GM18519 (cell line): Measurements from ENCODE around the gene DDX6.
"Not testable (repeated sequence)": the region's sequence is repeated elsewhere in the genome, so short reads cannot be mapped to it uniquely, and the experiment has no call there.

ENCODE experiments used
- ATAC-seq: cut with Tn5 transposase; IDR thresholded peaks from one replicate; pipeline ENCODE4 v1.9.1; 2021; ENCODE audit warnings: mild to moderate bottlenecking, moderate library complexity; ENCODE audit not compliant: unreplicated experiment, low FRiP score

The DDX6 gene, protein sequence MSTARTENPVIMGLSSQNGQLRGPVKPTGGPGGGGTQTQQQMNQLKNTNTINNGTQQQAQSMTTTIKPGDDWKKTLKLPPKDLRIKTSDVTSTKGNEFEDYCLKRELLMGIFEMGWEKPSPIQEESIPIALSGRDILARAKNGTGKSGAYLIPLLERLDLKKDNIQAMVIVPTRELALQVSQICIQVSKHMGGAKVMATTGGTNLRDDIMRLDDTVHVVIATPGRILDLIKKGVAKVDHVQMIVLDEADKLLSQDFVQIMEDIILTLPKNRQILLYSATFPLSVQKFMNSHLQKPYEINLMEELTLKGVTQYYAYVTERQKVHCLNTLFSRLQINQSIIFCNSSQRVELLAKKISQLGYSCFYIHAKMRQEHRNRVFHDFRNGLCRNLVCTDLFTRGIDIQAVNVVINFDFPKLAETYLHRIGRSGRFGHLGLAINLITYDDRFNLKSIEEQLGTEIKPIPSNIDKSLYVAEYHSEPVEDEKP

DNA sequence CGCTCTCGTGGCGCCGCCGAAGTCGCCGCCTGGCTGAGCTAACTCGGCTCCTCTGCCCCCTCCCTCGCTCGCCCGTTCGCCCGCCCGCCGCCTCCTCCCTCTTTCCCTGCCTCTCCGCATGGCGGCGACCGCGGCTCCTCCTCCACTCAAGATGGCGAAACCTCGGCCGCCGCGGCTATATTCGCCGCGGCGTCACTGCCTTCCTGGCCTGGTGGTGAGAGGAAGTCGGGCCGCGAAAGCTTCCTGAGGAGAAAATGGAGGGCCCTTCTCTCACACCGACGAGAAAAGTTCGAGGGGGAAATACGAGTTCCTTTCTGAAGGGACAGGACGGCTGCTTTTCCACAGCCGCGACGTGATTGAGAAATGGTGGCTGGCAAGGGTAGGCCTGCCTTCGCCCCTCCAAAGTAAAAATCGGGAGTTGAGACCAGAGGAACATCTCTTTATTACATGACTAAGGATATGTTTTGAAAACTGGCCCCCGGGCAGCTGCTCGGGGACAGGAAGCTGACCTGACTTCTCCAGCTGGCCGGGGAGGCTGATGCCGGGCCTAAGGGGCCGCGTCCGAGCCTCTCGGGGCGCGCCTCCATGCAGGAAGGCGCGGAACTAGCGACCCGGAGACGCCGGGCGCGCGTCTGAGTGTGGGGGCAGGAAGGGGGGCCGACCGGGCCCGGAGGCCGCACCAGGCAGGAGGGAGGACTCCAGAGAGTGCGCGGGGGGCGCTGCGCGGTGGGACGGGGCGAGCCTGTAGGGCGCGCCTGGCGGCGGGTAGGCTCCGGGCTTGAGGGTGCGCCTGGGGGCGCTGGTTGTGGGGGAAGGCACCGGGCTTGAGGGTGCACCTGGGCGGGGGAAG lies at the start of gene DDX6:
Gene DDX6, minus strand, starts transcription at position 54 of the 850 bp plus-strand sequence. CDS start 4,913 bp downstream, outside the sequence.
- ATAC-seq, result no peak

DNA sequence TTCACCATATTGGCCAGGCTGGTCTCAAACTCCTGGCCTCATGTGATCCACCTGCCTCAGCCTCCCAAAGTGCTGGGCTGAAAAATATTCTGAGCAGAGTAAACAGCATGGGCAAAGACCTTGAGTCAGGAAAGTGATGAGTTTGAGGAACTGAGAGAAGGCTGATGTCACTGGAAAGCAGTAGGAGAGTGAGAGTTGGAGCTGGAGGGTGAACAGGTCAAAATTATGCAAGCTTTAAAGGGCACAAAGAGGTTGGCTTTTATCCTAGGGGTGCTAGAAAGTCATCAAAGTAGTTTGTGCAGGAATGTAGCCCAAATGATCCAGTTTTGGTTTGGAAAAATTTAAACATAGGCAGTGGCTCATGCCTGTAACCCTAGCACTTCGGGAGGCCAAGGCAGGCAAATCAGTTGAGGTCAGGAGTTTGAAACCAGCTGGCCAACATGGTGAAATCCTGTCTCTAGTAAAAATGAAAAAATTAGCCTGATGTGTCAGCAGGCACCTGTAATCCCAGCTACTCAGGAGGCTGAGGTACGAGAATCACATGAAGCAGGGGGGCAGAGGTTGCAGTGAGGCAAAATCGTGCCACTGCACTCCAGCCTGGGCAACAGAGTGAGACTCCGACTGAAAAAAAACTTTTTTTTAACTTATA lies 48.1 kb upstream of the DDX6 start:
- no peak for ATAC-seq

DNA sequence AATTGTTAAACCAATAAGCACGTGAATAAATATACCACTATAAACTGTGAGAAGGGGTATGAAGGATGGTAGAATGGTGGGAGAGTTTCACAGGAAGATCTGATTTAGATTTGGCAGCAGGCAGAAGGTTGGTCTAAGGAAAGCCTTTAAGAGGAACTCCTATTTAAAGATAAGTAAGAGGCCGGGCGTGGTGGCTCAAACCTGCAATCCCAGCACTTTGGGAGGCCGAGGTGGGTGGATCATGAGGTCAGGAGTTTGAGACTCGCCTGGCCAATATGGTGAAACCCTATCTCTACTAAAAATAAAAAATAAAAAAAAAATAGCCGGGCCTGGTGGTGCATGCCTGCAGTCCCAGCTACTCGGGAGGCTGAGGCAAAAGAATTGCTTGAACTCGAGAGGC lies 46.9 kb upstream of the DDX6 start:
- no peak for ATAC-seq

DNA sequence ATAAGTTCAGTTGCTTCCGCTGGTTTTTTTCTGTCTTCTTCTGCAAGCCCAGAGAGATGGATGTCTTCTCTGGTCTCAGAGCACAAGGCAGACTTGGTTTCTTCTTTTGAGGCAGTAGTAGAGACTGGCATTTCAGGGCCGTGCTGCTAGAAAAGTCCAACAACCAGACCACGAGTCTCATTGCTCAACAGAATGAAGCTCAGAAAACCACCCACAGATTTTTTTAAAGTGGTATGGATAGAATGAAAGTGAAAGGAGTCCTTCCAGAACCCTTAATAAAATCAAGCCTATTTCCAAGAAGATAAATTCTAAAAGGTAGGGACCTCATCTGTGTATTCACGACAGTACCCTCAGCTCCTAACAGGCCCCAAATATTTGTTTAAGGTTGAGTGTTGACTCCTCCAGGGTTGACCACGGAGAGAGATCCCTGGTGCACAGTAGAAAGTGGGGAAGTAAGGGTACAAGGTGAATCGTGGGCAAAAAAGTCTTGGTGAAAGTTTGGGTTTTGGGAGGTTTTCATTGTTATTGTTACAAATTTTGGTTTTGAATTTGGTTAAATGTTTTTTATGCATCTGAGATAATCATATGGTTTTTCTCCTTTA lies 43.6 kb upstream of the DDX6 start:
- no peak for ATAC-seq

DNA sequence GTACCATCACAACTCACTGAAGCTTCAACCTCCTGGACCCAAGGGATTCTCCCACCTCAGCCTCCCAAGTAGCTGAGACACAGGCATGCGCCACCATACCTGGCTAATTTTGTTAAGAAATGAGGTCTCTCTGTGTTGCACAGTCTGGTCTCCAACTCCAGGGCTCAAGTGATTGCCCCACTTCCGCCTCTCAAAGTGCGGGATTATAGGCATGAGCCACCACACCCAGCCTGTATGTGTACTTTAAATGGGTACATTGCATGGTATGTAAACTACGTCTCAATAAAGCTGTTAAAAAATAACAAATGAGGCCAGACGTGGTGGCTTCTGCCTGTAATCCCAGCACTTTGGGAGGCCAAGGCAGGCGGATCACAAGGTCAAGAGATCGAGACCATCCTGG lies 36.2 kb upstream of the DDX6 start:
- no peak for ATAC-seq

DNA sequence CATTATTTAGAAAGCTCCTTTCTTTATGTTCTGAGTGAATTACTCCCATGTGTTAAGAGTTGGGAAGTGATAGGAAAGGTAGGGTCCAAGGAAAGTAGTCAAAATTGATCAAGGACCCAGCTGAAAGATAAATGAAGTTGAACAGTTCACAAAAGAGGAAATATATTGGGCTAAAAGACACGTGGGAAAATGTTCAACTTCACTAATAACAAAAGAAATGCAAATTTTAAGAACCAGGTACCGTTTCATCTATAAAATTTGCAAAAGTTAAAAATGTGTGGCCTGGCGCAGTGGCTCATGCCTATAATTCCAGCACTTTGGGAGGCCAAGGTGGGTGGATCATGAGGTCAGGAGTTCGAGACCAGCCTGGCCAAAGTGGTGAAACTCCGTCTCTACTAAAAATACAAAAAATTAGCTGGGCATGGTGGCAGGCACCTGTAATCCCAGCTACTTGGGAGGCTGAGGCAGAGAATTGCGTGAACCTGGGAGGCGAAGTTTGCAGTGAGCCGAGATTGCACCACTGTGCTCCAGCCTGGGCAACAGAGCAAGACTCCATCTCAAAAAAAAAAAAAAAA lies 32.1 kb upstream of the DDX6 start:
- not testable (repeated sequence) for ATAC-seq

DNA sequence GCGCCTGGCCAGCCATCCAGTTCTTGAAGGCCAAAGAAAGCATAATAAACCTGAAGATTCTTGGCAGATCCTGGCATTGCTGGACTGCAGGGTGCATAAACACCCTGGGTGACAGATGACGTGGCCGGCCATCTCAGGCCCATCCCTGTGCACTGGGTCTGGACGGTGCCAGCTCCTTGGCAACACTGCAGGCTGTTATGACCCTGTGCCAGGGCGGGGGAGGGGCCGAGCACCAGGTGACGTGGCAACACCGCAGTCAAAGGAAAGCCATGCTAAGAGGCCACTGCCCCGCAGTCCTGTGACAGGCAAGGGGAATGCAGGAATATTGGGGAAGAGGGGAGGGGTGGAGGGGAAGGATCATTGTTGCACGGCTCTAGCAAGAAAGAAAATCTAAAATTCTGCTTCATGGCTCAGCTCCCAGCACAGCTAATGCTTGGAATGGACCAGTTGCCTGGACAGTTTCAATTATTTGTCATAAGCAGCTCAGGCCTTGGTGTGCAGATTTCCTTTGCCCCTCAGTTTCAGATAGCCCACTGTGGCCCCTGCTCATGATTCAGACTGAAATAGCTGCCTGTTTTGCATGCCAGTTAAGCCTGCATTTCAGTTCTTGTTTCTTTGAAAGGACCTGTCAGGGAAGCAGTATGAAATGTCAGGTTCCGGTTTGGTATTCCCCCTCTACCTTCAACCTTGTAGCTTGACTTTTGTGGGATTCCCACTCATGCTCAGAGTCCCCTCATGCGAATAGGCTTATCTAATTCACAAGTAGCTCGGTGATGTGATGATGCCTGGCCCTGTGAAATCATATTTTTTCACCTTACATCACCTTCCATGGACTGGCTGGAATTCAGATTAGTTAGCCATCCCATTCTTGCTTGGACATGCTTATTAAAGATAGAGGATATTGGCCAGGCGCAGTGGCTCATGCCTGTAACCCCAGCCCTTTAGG lies 29.7 kb upstream of the DDX6 start:
- peak; percentile 79 for ATAC-seq

DNA sequence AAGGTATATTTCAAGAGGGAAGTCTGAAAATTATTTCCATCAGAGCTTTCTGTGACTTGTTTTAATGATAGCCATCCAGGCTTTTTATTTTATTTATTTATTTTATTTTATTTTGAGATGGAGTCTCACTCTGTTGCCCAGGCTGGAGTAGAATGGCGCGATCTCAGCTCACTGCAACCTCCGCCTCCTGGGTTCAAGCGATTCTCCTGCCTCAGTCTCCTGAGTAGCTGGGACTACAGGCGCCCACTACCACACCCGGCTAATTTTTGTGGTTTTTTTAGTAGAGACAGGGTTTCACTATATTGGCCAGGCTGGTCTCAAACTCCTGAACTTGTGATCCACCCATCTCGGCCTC lies 29.0 kb upstream of the DDX6 start:
- ATAC-seq, result not testable (repeated sequence)

DNA sequence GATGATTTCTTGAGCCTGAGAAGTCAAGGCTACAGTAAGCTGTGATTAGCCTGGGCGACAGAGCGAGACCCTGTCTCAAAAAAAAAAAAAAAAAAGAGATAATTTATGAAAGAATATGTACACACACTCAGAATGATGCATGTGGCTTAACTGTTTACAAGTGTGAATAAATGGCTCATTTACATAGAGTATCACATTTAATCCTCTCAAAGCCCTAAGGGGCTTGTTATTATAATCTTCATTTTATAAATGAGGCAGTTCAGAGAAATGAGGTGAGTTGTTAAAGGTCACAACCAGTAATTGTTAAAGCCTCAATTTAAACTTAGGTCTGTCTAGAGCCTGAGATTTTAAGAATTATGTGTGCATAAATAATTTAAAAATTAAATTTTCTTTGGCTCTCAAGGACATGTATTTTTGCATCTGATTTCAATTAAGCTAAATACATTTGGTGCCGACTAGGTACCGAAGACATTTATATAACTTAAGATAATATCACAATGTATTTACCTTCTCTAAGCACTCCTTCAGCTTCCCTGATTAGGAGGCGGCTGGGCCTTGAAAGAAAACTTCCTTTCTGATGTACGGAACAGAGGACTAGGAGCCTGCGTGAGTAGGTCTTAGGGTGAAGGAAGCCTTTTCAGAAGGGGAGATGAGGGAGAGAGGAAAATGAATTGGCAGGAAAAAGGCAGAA lies 28.5 kb upstream of the DDX6 start:
- ATAC-seq, result no peak

DNA sequence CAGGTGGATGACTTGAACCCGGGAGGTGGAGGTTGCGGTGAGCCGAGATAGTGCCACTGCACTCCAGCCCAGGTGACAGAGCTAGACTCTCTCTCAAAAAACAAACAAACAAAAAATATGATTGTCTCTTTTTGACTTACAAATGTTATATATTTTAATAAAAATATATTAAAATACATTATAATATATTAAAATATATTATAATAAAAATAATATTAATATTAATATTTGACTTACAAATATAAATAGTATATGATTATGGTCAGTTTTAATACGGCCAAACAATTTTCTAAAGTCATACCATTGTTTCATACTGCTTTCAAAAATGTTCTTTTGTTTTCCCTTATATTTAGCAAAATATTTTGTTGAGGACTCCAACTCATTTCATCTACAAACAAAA lies 27.2 kb upstream of the DDX6 start:
- no peak for ATAC-seq

DNA sequence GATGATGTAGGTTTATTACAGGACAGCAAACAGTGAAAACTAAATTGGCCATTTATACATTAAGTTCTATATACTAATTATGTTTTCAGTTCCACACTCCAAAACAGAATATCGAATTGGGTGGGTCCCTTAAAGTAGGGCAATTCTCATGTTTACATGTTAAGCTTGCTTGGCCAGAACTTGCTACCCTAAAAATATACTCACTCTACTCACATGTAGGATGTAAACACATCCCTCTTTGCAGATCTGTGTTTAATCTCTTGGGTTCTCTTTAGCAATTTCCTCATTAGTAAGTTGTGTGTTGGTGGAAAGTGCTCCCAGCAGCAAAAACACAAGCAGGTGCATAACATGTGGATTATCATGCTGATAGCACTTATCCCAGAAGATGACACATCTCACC lies 22.6 kb upstream of the DDX6 start:
- ATAC-seq, result no peak

DNA sequence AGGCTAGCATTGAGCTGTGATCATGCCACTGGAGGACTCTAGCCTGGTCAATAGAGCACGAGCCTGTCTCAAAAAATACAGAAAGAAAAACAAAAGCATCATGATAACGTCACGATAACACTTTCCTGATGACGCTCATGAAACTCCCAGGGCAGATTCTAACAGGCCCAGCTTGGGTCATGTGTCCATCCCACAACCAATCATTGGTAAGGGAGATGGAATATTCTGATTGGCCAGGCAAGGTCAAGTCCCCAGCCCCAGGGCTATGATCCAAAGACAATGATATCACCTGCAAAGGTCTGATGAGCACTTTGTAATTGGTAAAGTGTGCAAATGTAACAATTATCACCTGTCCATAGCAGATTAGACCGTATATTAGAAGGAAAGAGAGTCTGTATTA lies 21.5 kb upstream of the DDX6 start:
- ATAC-seq, result no peak

DNA sequence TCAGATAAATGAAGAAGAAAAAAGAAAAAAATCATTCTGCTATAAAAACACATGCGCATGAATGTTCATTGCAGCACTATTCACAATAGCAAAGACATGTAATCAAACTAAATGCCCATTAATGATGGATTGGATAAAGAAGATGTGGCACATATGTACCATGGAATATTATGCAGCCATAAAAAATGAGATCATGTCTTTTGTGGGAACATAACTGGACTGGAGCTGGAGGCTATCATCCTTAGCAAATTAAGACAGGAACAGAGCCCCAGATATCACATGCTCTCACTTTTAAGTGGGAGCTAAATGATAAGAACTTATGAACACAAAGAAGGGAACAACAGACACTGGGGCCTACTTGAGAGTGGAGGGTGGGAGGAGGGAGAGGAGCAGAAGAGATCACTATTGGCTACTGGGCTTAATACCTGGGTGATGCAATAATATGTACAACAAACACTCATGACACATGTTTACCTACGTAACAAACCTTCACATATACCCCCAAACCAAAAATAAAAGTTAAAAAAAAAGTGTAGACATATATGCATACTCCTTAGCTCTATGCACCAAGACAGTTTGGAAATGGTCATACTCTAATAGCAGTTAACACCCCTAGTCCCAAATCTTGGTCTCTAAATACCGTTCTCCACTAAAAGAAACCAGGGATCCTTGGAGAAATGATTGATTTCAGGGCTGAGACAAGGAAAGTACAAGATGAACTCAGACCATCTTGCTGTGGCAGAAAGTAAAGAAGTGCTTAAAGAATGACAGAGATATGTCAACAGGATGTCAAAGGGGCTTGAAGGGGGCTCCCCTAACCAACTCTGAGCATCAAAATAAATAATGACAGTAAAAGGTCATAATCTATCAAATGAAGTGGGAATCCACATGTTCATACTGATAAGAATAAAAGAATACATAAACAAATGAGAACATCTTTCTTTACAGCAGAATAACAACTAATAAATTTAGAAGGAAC lies 17.1 kb upstream of the DDX6 start:
- ATAC-seq, result no peak

DNA sequence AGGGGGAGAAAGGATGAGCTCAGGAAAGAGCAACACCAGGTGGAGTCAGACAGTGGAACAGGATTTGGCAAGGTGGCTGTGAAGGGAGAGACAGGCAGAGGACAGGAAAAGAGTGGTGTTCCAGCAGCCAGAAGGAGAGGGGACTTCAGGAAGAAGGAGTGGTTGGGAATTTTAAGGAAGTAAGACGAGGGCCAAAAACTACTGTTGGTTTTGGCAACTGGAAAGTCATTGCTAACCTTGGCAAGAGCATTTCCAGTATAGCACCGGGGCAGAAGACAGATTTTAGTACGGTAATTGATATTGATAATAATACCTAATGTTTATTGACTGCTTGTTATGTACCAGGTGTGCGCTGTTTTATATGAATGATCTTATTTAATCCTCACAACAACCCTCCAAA lies 15.4 kb upstream of the DDX6 start:
- no peak for ATAC-seq

DNA sequence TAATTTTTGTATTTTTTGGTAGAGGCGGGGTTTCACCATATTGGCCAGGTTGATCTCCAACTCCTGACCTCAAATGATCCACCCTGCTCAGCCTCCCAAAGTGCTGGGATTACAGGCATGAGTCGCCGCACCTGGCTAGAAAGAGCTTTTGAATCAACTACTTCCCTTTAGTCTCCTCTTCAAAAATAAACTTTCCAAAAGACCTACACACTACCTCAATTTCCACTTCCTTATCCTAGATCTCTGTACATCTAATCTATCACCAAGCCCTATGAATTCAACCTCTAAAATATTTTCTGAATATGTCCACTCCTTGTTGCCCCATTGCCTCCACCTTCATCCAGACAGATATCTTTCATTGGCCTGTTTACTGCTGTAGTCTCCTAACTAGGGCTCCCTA lies 13.1 kb upstream of the DDX6 start:
- no peak for ATAC-seq

DNA sequence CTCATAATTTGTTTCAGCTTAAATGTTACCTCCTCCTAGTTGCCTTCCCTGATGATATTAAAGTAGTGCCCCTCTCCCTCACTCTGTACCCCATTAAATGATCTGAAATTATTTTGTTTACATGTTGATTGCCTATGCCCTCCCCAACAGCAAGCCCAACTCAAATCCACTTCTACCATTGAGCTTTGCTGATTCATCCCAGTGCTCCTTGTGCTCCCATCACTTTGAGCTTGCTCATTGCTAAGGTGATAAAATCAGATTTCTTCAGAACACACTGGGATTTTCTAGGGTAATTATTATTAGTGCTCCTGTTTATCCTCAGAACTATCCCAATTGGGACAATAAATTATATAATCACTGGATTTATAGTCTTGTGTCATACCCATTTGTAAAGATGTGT lies 8.4 kb upstream of the DDX6 start:
- ATAC-seq, result no peak

DNA sequence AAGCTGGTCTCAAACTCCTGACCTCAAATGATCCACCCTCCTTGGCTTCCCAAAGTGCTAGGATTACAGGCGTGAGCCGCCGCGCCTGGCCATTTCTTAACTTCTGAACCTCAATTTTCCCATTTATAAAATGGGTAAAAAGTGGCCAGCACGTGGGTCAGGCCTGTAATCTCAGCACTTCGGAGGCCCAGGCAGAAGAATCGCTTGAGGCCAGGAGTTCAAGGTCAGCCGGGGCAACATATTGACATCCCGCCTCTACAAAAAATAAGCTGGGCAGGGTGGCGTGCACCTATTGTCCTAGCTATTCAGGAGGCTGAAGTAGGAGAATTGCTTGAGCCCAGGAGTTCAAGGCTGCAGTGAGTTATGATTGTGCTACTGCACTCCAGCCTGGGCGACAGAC lies 6.5 kb upstream of the DDX6 start:
- no peak for ATAC-seq
